ENCODE results near the gene SLC30A2.

DNA sequence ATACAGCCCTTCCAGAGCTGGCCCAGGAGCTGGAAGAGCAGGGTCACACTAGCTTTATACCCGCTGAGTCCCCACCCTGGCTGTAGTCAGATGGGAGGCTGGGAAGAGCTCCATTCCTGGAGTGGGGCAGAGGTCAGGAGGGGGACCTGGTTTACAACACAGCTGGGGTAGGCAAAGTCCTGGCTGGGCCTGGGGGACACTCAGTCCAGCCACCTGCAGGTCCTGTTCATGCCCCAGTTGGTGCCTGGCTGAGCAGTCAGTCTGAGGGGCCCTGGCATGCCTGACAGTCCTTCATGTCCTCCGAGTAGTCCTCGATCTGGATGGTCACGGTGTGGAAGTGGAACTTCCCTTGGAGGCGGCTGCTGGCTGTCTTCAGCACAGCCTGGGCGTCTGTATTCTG is 7.0 kb downstream of the SLC30A2 start:
- no peak for TF ChIP-seq CTCF (IDR thresholded peaks at IDR 0.05; ENCODE audit: poor library complexity, severe bottlenecking)
- TF ChIP-seq POLR2AphosphoS5 (IDR thresholded peaks at IDR 0.05) = no peak
- TF ChIP-seq SMC3 (conservative IDR thresholded peaks at IDR 0.05; ENCODE audit: poor library complexity) = no peak
- TF ChIP-seq, protein P1, sequence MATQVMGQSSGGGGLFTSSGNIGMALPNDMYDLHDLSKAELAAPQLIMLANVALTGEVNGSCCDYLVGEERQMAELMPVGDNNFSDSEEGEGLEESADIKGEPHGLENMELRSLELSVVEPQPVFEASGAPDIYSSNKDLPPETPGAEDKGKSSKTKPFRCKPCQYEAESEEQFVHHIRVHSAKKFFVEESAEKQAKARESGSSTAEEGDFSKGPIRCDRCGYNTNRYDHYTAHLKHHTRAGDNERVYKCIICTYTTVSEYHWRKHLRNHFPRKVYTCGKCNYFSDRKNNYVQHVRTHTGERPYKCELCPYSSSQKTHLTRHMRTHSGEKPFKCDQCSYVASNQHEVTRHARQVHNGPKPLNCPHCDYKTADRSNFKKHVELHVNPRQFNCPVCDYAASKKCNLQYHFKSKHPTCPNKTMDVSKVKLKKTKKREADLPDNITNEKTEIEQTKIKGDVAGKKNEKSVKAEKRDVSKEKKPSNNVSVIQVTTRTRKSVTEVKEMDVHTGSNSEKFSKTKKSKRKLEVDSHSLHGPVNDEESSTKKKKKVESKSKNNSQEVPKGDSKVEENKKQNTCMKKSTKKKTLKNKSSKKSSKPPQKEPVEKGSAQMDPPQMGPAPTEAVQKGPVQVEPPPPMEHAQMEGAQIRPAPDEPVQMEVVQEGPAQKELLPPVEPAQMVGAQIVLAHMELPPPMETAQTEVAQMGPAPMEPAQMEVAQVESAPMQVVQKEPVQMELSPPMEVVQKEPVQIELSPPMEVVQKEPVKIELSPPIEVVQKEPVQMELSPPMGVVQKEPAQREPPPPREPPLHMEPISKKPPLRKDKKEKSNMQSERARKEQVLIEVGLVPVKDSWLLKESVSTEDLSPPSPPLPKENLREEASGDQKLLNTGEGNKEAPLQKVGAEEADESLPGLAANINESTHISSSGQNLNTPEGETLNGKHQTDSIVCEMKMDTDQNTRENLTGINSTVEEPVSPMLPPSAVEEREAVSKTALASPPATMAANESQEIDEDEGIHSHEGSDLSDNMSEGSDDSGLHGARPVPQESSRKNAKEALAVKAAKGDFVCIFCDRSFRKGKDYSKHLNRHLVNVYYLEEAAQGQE (IDR thresholded peaks at IDR 0.05; ENCODE audit: borderline replicate concordance) = no peak
- TF ChIP-seq EZH2 (IDR thresholded peaks at IDR 0.05; ENCODE audit: borderline replicate concordance, insufficient read depth, low read length, poor library complexity, severe bottlenecking) = no peak
- no peak for TF ChIP-seq MXI1 (conservative IDR thresholded peaks at IDR 0.05; ENCODE audit: poor library complexity, severe bottlenecking)
- TF ChIP-seq EP300 (conservative IDR thresholded peaks at IDR 0.05; ENCODE audit: poor library complexity, severe bottlenecking) = no peak
- no peak for TF ChIP-seq TAF1 (IDR thresholded peaks at IDR 0.05; ENCODE audit: low read depth)
